Left lobe of liver (tissue), 2 donors: Measurements from ENCODE around the gene KRT17. TPM values are rescaled to one million over a fixed set of nuclear protein-coding genes. Genes with fewer than 3 reads are reported as not detected.
"Not testable (repeated sequence)": the region's sequence is repeated elsewhere in the genome, so short reads cannot be mapped to it uniquely, and the experiment has no call there.

Experiments
- ATAC-seq: fragments of 200-7000 bp; cut with Tn5 transposase; one replicate; pipeline ENCODE4 v1.9.1; 2020; ENCODE audit warnings: mild to moderate bottlenecking, moderate library complexity
- DNase-seq: peaks from one replicate; pipeline ENCODE4 v3.0.0-alpha.2; 2020; ENCODE audit warnings: low spot score
- total RNA-seq: library from RNA; stranded (reverse); gene quantifications from one replicate; pipeline ENCODE4 v1.2.1, GENCODE V29; 2021
- donor health status: DM: no; HTN: no; CAD: no; lungs with moderate emphysema.
- donor health status: DM: no; HTN: yes; CAD: no.

The KRT17 gene
- total RNA-seq, 1 donor from 2014 or later = not detected

DNA sequence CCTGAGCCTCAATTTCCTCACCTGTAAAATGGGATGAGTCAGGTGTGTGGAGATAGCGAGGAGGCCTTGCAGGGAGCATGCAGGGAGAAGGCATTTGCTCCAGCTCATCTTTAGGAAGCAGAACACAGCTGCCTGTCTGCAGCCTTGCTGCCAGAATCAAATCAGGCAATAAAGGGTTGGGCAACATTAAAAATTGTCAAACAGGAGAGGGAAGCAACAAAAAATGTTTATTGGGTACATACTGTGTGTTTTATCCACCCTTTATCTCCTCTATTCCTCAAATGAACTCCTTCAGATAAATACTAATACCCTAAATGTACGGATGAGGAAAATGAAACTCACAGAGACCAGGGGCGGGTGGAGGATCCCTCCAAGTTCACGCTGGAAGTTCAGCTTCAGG, 24.1 kb downstream of the KRT17 start:
- no peak for ATAC-seq
- no peak for DNase-seq

DNA sequence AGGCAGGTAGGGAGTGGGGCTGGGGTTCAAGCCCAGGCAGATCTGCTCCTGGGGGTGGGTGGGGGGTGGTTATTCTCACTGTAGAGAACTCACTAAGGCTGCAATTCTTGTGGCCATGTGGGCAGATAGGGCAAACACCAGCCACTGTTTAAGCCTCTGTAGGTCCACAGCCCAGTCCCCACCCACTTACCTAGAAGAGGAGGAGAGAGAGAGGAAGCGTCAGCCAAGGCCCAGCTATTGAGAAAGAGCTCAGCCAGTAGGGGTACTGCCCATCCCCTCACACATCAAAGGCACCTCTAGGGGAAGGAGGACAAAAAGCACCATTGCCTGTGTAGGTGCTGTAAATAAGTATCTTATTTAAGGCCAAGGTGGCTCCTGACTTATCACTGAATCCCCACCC, 24.7 kb downstream of the KRT17 start:
- no peak for DNase-seq
- ATAC-seq = no peak

DNA sequence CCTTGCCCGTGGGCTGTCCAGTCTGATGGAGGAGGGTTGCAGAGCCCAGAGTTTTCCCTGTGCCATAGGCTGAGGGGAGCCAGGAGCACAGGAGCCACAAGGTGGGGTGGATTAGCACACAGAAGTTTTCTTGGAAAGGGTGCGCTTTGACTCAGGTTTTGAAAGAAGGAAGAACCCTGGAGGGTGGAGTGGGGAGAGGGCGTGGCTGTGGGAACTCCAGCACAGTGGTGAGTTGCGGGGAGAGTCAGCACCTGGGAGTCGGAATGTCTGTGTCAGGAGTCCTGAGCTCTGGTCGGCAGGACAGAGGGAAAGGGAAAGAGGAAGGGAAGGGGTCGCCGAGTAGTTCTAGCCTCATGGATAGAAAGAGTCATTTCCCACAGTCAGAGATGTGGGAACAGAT, 28.8 kb downstream of the KRT17 start:
- DNase-seq (no peak), ATAC-seq (no peak)

DNA sequence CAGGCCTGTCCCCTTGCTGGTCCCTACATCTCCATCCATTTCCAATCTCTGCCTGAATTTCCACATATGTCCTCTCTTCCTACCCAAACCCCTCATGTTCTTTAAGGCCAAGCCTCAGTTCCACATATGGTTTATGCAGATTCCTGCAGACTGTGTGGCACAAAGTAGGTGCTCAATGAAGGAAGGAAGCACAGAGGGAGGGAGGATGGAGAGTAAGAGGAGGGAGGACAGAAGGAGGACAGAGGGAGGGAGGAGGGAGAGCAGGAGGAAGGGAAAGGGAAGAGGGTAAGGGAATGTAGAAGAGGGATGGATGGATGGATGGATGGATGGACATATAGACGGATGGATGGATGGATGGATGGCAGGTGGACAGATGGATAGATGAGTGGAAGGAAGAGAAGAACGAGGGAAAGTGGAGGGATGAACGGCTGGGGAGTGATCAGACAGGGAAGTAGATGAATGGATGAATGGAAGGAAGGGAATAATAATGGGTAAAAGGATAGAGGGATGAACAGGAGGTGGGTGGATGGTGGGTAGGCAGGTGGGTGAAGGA, 29.9 kb downstream of the KRT17 start:
- no peak for DNase-seq
- no peak for ATAC-seq

DNA sequence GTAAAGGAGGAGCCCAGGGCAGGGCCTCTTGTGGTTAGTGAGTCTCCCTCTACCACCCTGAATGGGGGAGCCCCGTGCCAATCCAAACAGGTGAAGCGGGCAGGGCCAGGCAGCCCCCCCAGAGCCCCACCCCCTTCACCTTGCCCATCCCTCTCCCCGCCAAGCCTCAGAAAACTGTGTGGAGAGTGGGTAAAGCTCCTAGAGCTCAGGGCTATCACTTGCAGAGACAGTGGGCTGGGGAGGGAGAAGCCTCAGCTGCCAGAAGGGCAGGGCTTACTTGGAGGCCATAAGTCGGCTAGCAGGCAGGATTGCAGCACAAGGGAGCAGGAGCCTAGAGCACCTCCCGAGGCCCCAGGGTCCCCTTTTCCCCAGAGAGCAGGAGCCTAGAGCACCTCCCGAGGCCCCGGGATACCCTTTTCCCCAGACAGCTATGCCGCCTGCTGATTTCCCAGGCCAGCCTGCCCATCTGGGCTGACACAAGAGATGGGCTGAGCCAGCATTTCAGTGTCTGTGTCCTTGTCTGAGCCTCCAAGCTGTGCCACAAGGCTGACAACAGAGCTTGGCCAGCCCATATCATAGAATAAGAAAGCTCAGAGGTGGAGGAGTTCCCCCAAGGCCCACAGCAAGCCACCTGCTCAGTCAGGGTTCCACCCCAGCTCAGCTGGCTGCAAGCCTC, 30.9 kb downstream of the KRT17 start:
- ATAC-seq (no peak), DNase-seq (no peak)

DNA sequence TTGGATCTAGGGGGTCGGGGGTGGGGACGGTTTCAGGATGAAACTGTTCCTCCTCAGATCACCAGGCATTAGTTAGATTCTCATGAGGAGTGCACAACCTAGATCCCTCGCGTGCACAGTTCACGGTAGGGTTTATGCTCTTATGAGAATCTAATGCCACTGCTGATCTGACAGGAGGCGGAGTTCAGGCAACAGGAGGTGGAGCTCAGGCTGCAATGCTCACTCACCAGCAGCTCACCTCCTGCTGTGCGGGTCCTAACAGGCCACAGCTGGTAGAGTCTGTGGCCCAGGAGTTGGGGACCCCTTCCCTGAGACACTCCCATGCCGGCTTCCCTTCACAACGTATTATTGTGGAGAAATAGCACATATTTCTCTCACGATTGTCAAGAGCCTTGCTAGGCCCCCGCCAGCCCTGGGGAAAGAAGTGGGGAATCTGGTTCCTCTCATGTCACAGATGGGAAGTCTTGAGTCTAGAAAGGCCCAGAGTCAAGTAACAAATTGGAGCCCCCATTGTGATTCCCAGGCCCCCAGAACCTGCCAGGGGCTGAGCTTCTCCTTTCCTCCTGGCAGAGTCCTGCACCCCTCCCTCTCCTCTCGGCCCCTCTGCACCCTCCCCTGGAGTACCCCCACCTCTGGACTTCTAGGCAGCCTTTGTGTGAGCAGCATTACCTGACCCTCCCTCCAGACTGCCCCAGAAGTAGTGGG, 31.6 kb downstream of the KRT17 start:
- DNase-seq (no peak), ATAC-seq (no peak)

DNA sequence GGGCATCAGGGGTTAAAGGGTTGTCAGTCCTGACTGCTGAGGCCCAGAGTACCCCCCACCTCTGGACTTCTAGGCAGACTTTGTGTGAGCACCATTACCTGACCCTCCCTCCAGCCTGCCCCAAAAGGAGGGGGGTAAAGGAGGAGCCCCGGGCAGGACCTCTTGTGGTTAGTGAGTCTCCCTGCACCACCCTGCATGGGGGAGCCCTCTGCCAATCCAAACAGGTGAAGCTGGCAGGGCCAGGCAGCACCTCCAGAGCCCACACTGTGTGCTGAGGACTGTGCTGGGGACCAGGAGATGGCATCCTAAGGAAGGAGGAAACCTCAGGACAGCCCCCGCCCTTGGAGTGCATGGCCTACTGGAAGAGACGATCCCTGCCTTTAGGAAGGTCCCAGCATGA, 35.1 kb downstream of the KRT17 start:
- no peak for ATAC-seq
- DNase-seq = no peak

DNA sequence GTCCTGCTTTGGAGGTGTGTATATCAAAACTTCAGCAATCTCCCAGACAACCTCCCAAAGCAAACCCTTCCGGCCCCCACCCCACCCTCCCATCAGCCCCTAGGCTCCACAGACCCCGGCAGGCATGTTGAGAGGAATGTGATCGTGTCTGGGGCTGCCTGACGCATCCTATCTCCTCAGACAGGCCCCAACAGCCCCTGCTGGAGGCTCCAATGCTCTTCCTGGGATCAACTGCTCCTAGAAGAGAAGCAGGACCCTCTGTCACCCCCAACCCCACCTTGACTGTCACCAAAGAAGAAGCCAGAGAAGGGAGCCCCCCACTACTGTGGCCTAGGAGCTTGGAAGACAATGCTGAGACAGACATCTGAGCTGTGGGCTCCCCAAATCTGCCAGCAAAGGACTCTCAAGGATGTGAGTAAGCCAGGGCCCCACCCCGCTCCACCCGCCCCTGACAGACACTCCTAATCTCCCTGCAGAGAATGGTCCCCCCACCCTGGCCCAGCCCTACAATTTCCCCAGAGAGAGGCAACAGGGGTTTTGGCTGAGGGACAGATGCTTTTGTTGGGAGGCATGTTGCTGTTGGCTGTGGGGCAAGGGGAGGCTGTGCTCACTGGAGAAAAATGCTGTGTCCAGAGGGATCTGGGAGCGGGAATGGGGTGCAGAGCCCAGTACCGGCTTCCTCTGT, 36.1 kb downstream of the KRT17 start:
- ATAC-seq = no peak
- no peak for DNase-seq

DNA sequence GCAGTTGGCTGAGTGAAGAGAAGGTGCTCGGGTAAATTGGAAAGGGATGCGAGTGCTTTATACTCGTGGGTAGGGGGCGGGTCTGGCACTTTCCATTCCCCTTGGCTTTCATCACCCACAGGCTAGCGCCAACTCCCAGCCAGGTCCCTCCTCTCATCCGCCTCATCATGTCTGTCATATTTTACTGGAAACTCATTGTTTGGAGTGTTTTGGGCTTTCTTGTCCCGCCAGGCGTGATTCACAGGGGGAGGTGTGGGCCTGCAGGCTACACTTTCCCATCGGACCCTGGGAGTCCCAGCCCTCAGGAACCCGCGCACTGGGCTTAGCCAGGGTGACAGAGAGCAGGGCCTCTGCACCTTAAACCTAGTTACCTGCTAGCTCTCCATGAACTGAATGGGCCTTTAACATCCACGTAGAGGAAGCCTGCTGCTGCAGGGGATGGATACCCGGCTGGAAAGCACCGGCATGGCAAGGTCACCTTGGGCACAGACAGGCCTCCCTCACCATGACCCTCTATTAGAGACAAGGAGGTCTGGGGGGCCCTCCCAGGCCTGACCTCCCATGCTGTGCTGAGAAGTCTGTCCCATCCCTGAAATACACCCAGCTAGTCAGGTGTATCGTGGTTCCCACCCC, 37.4 kb downstream of the KRT17 start, which contains the start of gene KRT14:
Gene KRT14 (minus strand): TSS at position 33 of the 633 bp plus-strand sequence. CDS start 61 bp downstream, outside the sequence.
- ATAC-seq (no peak), DNase-seq (no peak)

DNA sequence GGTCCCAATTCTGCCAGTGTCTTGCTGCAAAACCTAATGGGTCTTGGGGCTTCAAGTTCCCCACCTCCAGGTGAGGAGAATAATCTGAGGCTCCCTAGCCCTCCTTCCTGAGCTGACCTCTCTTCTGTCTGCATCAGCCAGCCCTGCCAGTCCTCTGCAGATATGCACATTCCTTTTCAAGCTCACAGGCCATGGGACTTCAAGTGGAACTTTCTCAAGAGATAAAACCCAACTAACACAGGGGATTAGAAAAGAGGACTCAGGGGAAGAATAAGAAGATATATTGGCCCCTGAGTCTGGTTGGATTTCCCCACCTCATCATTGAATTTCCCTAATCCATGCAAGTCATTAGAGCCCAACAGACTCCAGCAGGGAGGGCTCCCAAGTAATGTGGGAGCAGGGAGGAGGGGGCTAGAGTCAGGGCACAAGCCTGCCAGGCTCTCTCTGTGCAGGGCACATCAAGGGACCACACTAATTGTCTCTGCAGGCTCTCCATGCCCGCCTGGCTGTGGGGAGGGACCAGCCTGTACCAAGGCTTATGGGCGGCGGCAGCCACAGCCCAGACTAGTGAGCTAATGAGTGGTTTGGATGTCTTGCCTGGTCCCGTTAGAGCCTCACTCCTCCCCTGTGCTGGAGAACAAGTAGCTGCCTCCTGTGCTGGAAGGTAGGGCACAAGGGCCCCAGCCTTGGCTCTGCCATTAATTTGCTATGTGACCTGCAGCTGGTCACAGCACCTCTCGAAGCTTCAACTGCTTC, 38.9 kb downstream of the KRT17 start:
- DNase-seq = no peak
- no peak for ATAC-seq

DNA sequence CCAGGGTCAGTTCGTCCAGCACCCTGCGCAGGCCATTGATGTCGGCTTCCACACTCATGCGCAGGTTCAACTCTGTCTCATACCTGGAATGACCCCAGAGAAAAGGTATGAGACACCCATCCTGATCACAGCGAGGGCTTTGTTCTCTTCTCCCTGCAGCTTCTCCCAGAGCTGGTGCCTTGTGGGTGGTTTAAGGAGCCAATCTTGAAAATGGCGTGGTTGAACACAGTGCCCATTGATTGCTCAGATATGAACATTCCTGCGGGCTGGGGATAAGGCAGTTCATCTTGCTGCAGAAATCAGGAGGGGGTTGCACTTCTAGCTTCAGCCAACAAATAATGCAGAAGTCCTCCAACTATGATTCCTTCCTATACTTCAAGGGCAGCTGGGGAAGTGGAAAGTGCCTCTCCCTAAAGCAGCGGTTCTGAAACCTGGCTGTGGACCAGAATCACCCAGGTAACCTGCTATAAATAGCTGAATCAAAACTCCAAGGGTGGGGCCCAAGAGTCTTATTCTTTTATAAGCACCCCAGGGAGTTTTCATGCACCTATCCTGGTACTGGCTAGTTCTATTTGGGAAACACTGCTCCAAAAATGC, 39.9 kb downstream of the KRT17 start:
- ATAC-seq, DNase-seq: not testable (repeated sequence)

DNA sequence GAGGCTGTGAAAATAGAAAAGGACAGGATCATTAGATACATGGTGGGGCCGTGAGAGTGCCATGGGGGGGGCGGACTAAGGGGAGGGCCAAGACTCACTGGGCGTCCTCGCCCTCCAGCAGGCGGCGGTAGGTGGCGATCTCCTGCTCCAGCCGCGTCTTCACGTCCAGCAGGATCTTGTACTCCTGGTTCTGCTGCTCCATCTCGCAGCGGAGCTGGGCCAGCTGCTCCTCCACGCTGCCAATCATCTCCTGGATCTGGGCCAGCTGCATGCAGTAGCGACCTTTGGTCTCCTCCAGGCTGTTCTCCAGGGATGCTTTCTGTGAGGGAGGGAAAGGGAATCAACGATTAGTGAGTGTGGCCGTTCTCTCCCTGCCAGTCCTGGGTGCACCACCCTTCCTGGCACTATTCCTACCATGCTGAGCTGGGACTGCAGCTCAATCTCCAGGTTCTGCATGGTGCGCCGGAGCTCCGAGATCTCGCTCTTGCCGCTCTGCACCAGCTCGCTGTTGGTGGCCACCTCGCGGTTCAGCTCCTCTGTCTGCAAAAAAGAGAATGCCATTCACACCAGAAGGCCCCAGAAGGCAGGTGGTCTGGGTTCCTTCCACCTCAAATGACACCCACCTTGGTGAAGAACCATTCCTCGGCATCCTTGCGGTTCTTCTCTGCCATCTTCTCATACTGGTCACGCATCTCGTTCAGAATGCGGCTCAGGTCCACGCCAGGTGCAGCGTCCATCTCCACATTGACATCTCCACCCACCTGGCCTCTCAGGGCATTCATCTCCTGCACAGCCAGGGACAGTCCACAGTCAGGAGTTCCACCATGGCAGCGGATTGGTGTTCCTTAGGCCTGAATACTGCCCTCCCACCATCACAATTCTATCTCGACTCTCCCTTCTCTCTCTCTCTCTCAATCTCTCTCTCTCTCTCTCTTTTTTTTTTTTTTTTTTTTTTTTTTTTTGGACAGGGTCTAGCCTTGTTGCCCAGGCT, 40.9 kb downstream of the KRT17 start:
- no peak for DNase-seq
- no peak for ATAC-seq

DNA sequence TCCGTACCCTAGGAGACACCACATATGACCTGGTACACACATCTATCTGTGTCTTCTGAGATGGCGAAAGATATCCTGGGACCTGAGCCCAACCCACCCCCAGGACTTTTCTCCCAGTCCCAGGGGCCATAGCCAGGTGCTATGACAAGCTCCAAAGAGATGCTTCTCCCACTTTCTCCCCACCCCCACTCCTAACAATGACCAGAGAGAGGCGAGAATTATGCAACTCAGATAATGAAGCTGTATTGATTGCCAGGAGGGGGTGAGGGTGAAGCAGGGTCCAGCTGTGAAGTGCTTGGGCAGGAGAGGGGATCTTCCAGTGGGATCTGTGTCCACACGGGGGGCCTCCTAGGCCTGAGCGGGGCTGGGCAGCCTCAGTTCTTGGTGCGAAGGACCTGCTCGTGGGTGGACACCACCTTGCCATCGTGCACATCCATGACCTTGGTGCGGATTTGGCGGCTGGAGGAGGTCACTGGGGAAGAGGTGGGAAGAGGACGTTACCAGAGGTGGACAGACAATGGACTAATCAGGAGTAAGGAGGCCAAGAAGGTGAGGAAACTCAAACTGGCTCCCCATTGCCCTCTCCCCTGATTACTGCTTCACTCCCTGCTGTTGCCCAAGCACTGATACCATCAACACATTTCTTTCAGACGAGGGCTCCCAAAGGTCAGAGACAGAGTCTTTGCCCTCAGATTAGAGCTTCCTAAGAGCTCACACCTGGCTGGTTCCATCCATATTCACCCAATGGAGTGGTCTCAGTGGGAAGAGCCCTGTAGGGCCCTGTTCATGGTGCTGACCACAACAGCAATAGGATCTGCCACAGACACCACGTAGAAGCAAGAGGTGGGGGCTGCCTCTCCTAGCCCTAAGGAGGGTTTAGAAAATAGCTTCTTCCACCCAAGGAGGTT, 42.1 kb downstream of the KRT17 start:
- not testable (repeated sequence) for ATAC-seq, DNase-seq

DNA sequence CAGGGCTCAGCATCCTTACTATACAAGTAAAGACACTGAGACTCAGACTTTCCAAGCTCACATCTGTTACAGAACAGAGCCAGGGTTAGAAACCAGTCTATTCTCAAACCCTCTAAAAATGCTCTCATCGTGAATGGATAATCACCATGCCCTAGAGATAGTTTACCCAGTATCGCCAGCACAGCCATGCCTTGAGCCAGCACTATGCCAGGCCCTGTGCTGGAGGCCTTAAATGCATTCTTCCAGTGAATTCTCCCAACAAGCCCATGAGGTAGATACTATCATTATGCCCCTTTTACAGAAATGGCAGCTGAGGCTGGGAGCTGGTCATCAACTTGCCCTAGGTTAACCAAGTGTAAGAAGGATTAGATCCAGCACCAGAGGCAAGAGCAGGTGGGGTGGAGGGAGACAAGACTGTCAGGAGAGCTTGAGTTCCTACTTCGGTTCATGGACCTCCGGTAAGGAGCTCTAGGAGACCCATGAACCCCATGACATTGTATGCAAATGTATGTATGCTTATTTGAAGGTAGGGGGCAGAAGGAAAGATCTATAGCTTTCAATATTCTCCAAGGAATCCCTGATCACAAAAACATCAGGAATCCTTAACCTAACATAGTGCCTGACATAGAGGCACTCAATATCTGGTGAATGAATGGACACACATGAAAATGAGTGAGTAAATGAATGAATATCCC, 42.9 kb downstream of the KRT17 start:
- ATAC-seq (no peak), DNase-seq (no peak)

DNA sequence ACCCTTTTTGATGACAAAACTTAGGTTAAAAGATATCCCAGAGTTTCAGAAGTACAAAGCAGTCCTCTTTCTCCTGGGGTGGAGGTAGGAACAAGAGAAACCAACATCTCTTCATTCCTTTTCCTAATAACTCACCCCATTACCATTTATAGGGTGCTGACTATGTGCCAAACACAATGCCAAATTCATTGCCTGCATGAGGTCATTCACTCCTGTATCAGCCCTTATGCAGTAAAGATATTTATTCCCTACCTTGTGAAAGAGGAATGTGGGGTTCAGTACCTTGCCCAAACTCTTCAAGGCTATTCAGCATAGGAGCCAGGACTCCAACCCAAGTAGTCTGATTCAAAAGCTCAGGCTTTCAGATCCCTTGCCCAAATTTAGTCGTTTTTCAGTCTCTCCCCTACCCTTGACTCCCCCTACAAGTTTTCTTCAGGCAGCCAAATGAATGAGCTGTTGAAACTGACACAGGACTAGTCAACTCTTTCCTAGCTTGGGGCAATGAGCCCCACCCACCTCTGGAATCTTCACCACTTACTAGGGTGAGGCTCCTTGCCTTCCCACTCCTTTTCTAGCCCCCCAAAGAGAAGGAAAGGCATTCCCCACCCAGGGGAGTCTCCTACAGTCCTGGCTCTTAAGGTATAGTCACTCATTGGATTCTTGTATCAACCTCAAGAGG, 43.5 kb downstream of the KRT17 start:
- no peak for ATAC-seq
- no peak for DNase-seq

DNA sequence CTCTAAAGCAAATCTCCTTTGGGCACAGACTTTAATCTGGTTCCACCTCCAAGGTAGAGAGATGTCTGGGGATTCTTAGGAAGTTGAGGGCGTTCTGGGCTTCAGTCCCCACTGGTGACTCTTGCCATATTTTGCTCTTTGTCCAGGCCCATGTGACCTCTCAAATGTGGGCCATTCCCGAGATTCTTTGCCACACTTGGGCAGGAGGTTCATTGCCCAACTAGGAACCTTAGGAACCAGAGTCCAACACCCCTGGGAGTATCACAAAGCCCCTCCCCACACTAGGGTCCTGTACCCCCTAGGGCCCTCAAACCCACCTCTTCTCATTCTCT, 44.2 kb downstream of the KRT17 start:
- DNase-seq (no peak), ATAC-seq (no peak)
